GM12878 (cell line): ENCODE measurements around the gene THRAP3. TPM values are rescaled to one million over a fixed set of nuclear protein-coding genes. Genes with fewer than 3 reads are reported as not detected.

Experiments used
- ATAC-seq: fragments of 200-7000 bp; cut with Tn5 transposase; 3 replicates; pipeline ENCODE4 v1.9.1; 2020; ENCODE audit warnings: mild to moderate bottlenecking, moderate library complexity
- BruUV-seq: library from RNA; stranded (reverse); fragments of 400-500 nt; replicated peaks from 2 replicates; lab custom pipeline; 2021; lab: Mats Ljungman, UMichigan
- CTCF ChIA-PET: fragments of 300-600 bp; sonication (Branson Sonifier 250); formaldehyde crosslinking; extraction: SDS; loops from one replicate; lab custom pipeline; 2021; ENCODE audit warnings: inconsistent platforms; lab: Yijun Ruan, JAX
- POLR2A ChIA-PET: fragments of 350-600 bp; formaldehyde crosslinking; extraction: SDS; loops from one replicate; lab custom pipeline; 2021; ENCODE audit warnings: inconsistent platforms; lab: Charles Lee
- RAD21 ChIA-PET: fragments of 300-600 bp; sonication (Branson Sonifier 250); formaldehyde crosslinking; loops from one replicate; lab custom pipeline; 2023; ENCODE audit warnings: antibody characterized with exemption; ENCODE audit not compliant: unreplicated experiment; lab: Charles Lee
- SMC1A ChIA-PET: fragments of 300-600 bp; sonication (Branson Sonifier 250); formaldehyde crosslinking; loops from one replicate; lab custom pipeline; 2023; ENCODE audit not compliant: unreplicated experiment, uncharacterized antibody; lab: Charles Lee
- DNase-seq: peaks from one replicate; pipeline ENCODE4 v3.0.0-alpha.2; 2011; ENCODE audit warnings: low read depth, low spot score
- FAIRE-seq: peaks from 3 replicates; lab custom pipeline; 2011; peaks lifted over from hg19 to GRCh38; lab: Jason Lieb, UNC
- H2AFZ ChIP-seq: 2 replicates; pipeline ENCODE4 v1.6.0; 2011; ENCODE audit warnings: low read depth, low read length, control low read depth; ENCODE audit not compliant: control insufficient read depth
- H3K27ac ChIP-seq: 2 replicates; pipeline ENCODE4 v1.5.1; 2011; ENCODE audit warnings: control low read depth; ENCODE audit not compliant: control insufficient read depth, insufficient read depth
- H3K27me3 ChIP-seq, 2 experiments: replicated peaks in 1 of 2; 2 replicates each; pipeline versions ENCODE4 v1.6.0 to v1.6.1; 2011; ENCODE audit warnings: low read length in 1 of 2; ENCODE audit not compliant: control insufficient read depth in 2 of 2, insufficient read depth in 2 of 2
- H3K36me3 ChIP-seq, 2 experiments: 2 replicates each; pipeline ENCODE4 v1.5.1; 2011; ENCODE audit warnings: low read length in 1 of 2; ENCODE audit not compliant: control insufficient read depth in 2 of 2, insufficient read depth in 2 of 2
- H3K4me1 ChIP-seq: 2 replicates; pipeline ENCODE4 v1.6.1; 2011; ENCODE audit warnings: mild to moderate bottlenecking, low read length, moderate library complexity, mixed read lengths; ENCODE audit not compliant: control insufficient read depth, insufficient read depth
- H3K4me2 ChIP-seq: 2 replicates; pipeline ENCODE4 v1.6.0; 2011; ENCODE audit warnings: control low read depth; ENCODE audit not compliant: control insufficient read depth, insufficient read depth
- H3K4me3 ChIP-seq: fragments of 200-600 bp; sonication (generic); 2 replicates; pipeline ENCODE4 v1.5.1; 2016
- H3K79me2 ChIP-seq: 2 replicates; pipeline ENCODE4 v1.6.0; 2011; ENCODE audit warnings: low read length; ENCODE audit not compliant: control insufficient read depth, insufficient read depth
- H3K9ac ChIP-seq: 2 replicates; pipeline ENCODE4 v1.8.0; 2011; ENCODE audit warnings: low read length, control low read depth, mixed read lengths; ENCODE audit not compliant: control insufficient read depth, insufficient read depth
- H3K9me3 ChIP-seq: replicated peaks from 3 replicates; pipeline ENCODE4 v1.5.1; 2011; ENCODE audit warnings: mild to moderate bottlenecking, low read length; ENCODE audit not compliant: control insufficient read depth, insufficient read depth
- H4K20me1 ChIP-seq: 2 replicates; pipeline ENCODE4 v1.6.0; 2011; ENCODE audit not compliant: control insufficient read depth, insufficient read depth
- BMI1 ChIP-seq: fragments of 450-650 bp; IDR thresholded peaks from 2 replicates; pipeline ENCODE4 v1.6.1; 2016; ENCODE audit warnings: mild to moderate bottlenecking, moderate library complexity, borderline replicate concordance
- BRCA1 ChIP-seq: IDR thresholded peaks from 2 replicates; pipeline ENCODE4 v1.6.1; 2011; ENCODE audit warnings: low read depth, low read length, improper control_type of control experiment
- CHD2 ChIP-seq: IDR thresholded peaks from 2 replicates; pipeline ENCODE4 v1.6.1; 2011; ENCODE audit warnings: low read depth, low read length, improper control_type of control experiment, borderline replicate concordance
- CTCF ChIP-seq, 3 experiments: IDR thresholded peaks in 2 of 3; conservative IDR thresholded peaks in 1 of 3; 2 replicates each; pipeline ENCODE4 v1.5.1; 2011; ENCODE audit warnings: low read depth in 3 of 3, low read length in 3 of 3, mild to moderate bottlenecking in 3 of 3, control low read depth in 2 of 3, moderate library complexity in 2 of 3, inconsistent platforms in 1 of 3, mixed read lengths in 1 of 3; ENCODE audit not compliant: control insufficient read depth in 2 of 3, insufficient read depth in 1 of 3; ENCODE audit errors: extremely low read depth in 1 of 3
- EP300 ChIP-seq, 2 experiments: fragments of 150-350 bp in 1 of 2; IDR thresholded peaks; 2 replicates each; pipeline ENCODE4 v1.6.1; 2011 to 2012; ENCODE audit warnings: low read depth in 2 of 2, low read length in 2 of 2, borderline replicate concordance in 1 of 2, improper control_type of control experiment in 1 of 2, inconsistent platforms in 1 of 2; ENCODE audit not compliant: control insufficient read depth in 1 of 2
- IRF4 ChIP-seq: IDR thresholded peaks from 2 replicates; pipeline ENCODE4 v1.6.1; 2011; ENCODE audit warnings: low read depth, low read length
- IRF5 ChIP-seq: fragments of 450-650 bp; IDR thresholded peaks from 2 replicates; pipeline ENCODE4 v1.6.1; 2017; ENCODE audit warnings: borderline replicate concordance
- MEF2A ChIP-seq: IDR thresholded peaks from 2 replicates; pipeline ENCODE4 v1.6.1; 2011; ENCODE audit warnings: low read depth, mild to moderate bottlenecking, low read length, moderate library complexity; ENCODE audit not compliant: insufficient read depth
- MXI1 ChIP-seq: fragments of 150-350 bp; IDR thresholded peaks from 2 replicates; pipeline ENCODE4 v1.6.1; 2011; ENCODE audit warnings: low read depth, mild to moderate bottlenecking, inconsistent platforms, low read length, improper control_type of control experiment
- NKRF ChIP-seq: fragments of 450-650 bp; conservative IDR thresholded peaks from 2 replicates; pipeline ENCODE4 v1.6.1; 2017; ENCODE audit warnings: mild to moderate bottlenecking, moderate library complexity
- RAD51 ChIP-seq: fragments of 450-650 bp; IDR thresholded peaks from 2 replicates; pipeline ENCODE4 v1.6.1; 2016; ENCODE audit warnings: moderate library complexity, mild to moderate bottlenecking, inconsistent platforms
- SPI1 ChIP-seq: IDR thresholded peaks from 2 replicates; pipeline ENCODE4 v1.6.1; 2011; ENCODE audit warnings: low read depth, mild to moderate bottlenecking, low read length, moderate library complexity, borderline replicate concordance; ENCODE audit not compliant: insufficient read depth
- SREBF1 ChIP-seq: IDR thresholded peaks from 2 replicates; pipeline ENCODE4 v1.6.1; 2012; ENCODE audit warnings: mild to moderate bottlenecking, low read length
- ZSCAN29 ChIP-seq: fragments of 450-650 bp; IDR thresholded peaks from 2 replicates; pipeline ENCODE4 v1.6.1; 2017; ENCODE audit warnings: mild to moderate bottlenecking, moderate library complexity
- WGBS: methylation state at CpG from one replicate; pipeline ENCODE4 v1.1.6; 2016; ENCODE audit warnings: low lambda C conversion rate; ENCODE audit not compliant: insufficient replicate concordance, insufficient coverage; ENCODE audit errors: missing lambda C conversion rate; 5-methylcytosine and 5-hydroxymethylcytosine counted together
- in situ Hi-C: fragments of 300-500 bp; cut with MboI; formaldehyde crosslinking; loops from 9 replicates; pipeline ENCODE4 v1.14.3; 2018; ENCODE audit warnings: mixed read lengths
- intact Hi-C: fragments of 100-400 bp; cut with micrococcal nuclease; formaldehyde crosslinking; loops from one replicate; pipeline ENCODE4 v1.14.2; 2022; ENCODE audit not compliant: unreplicated experiment
- polyA plus RNA-seq, 11 experiments: library from polyadenylated mRNA; depleted of rRNA in 4 of 11; unstranded in 6 of 11; stranded (reverse) in 5 of 11; fragments of >200 nt; fragmentation: Nextera tagmentation in 4 of 11; fragmentation: Illumina TruSeq in 1 of 11; extraction: Ambion mirVana in 4 of 11; extraction: Trizol in 1 of 11; gene quantifications; 1 replicate in 1 of 11; 2 replicates in 10 of 11; pipeline versions ENCODE4 v1.2.1 to v1.2.3, GENCODE V29; 2011 to 2016; ENCODE audit warnings: inconsistent platforms in 2 of 11, missing spikeins in 2 of 11, low read depth in 1 of 11
- total RNA-seq, 4 experiments: library from RNA; depleted of rRNA in 3 of 4; stranded (reverse); fragments of >200 nt in 3 of 4; fragmentation: Illumina TruSeq in 1 of 4; extraction: Trizol in 1 of 4; gene quantifications; 2 replicates each; pipeline versions ENCODE4 v1.2.1 to v1.2.3, GENCODE V29; 2013 to 2021

THRAP3 gene
- total and polyA plus RNA-seq, 10 of the 15 experiments (the other 5 are each of a cell fraction or from before 2014, with no cell fraction given), result 76.3 to 173 (median 136) TPM

GRCh38 chr1:36175137-36176095, 48.8 kb upstream of the THRAP3 start:
- intact Hi-C loops, result no loop called here
- H3K27me3 ChIP-seq, result no peaks in the 10 kb centered on the region
- H4K20me1 ChIP-seq, result no peaks in the 10 kb centered on the region; the same call in 1 of the 2 replicates
- no peak for FAIRE-seq
- ATAC-seq, result peak; percentile 70
- H3K9ac ChIP-seq, result no peak overlapping the region
- ChIA-PET RAD21 (no interaction called here), POLR2A (interaction anchor here (1.0 kb wide), 1 partner anchor 19 kb away, joined by 3 read pairs; the partner anchor contains the start of gene MAP7D1), CTCF (interaction anchor here (0.8 kb wide), 1 partner anchor 14 kb away, joined by 3 read pairs; no protein-coding TSS in a partner anchor), SMC1A (interaction anchor here (1.1 kb wide), 1 partner anchor 26 kb away, joined by 5 read pairs; the partner anchor contains the start of gene TRAPPC3)
- in situ Hi-C loops, result no loop called here
- H3K4me3 ChIP-seq, result no peak overlapping the region
- no peaks in the 10 kb centered on the region for H3K4me1 ChIP-seq
- peaks cover 19 to 57% of the 10 kb centered on the region in 2 experiments for H3K36me3 ChIP-seq
- no peak for DNase-seq
- H2AFZ ChIP-seq, result no peak overlapping the region
- H3K79me2 ChIP-seq, result no peaks in the 10 kb centered on the region
- no peak overlapping the region for H3K27ac ChIP-seq
- H3K9me3 ChIP-seq, result no peaks in the 10 kb centered on the region
- H3K4me2 ChIP-seq, result no peak overlapping the region
- 96% methylated on average over 11 of the region's 11 CpGs for WGBS
- BruUV-seq, result no TSS peak
- TF ChIP-seq SPI1 (no peak), CTCF (IDR thresholded peaks at IDR 0.05 in 2 of 3, conservative IDR thresholded peaks at IDR 0.05 in 1 of 3; ENCODE audit: control insufficient read depth in 2 of 3, extremely low read depth in 1 of 3, insufficient read depth in 1 of 3, low read depth in 3 of 3, low read length in 3 of 3) (no peak), CHD2 (no peak), MXI1 (peak; percentile 44; the same call in 1 of the 2 replicates), MEF2A (0 out of 2 replicates have a peak, but pooled peaks have one; percentile 41), BMI1 (peak; percentile 93), RAD51 (0 out of 2 replicates have a peak, but pooled peaks have one; percentile 22), BRCA1 (no peak), SREBF1 (no peak), ZSCAN29 (no peak), EP300 (IDR thresholded peaks at IDR 0.05; ENCODE audit: borderline replicate concordance in 1 of 2, control insufficient read depth in 1 of 2, low read depth in 2 of 2, low read length in 2 of 2) (no peak), NKRF (0 out of 2 replicates have a peak, but pooled peaks have one; percentile 27), IRF5 (no peak), IRF4 (no peak)
